ENCODE measurements around the gene ADD1.
"Not testable (repeated sequence)": the region's sequence is repeated elsewhere in the genome, so short reads cannot be mapped to it uniquely, and the experiment has no call there.

GRCh38 chr4:2916696-2917095, 73.1 kb downstream of the ADD1 start:
- not testable (repeated sequence) for TF ChIP-seq EZH2 (IDR thresholded peaks at IDR 0.05; ENCODE audit: low read length); CTCF (optimal IDR thresholded peaks at IDR 0.05 in 1 of 3, IDR thresholded peaks at IDR 0.05 in 1 of 3, conservative IDR thresholded peaks at IDR 0.05 in 1 of 3; ENCODE audit: extremely low read depth in 1 of 3, insufficient read depth in 2 of 3, low read length in 3 of 3)
